Measurements from ENCODE around the gene KIAA0319L. TPM values are rescaled to one million over a fixed set of nuclear protein-coding genes. Genes with fewer than 3 reads are reported as not detected.
"Not testable (repeated sequence)": the region's sequence is repeated elsewhere in the genome, so short reads cannot be mapped to it uniquely, and the experiment has no call there.

KIAA0319L gene
- total RNA-seq, 1 experiment from 2014 or later = 22.8 TPM

DNA sequence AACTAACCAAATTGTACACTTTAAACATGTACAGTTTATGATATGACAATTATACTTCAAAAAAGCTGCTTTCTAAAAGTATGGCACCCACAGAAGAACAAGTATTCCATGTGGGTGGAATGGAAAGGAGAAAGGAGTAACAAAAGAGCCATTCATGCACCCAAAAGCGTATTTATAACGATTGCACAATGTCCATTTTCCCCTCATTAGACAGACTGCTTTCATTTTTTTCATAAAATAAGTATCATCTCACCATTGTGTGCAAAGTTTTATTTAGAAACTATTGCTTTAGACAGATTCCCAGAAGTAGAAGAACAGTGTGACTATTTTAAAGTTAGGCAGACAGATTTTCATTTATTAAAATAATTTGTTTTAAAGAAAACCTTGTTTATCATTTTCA lies 59.6 kb downstream of the KIAA0319L start:
- DNase-seq (ENCODE audit: low read depth in 1 of 2, low spot score in 2 of 2) = no peak
- H3K9me3 ChIP-seq (replicated peaks) = no peaks in the 10 kb centered on the region
- no peak overlapping the region for H3K4me3 ChIP-seq
- no peaks in the 10 kb centered on the region for H3K4me1 ChIP-seq (replicated peaks)
- H3K27me3 ChIP-seq (replicated peaks) = no peaks in the 10 kb centered on the region
- no peak overlapping the region for H3K27ac ChIP-seq
- no peaks in the 10 kb centered on the region for H3K36me3 ChIP-seq

DNA sequence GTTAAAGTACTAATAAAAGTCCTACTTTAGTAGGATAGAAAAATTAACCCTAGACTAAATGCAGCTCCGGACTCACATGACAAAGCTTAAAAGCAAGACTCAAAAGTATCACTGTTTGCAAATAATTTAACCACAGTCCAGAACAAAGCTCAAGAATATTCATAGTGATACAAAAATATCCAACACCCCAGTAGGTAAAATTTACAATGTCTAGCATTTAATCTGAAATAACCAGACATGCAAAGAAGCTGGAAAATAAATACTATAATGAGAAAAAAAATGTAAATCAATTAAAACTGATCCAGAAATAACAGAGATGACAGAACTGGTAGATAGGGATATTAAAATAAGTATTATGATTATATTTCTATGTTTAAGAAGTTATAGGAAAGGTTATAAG lies 67.0 kb downstream of the KIAA0319L start:
- no peaks in the 10 kb centered on the region for H3K36me3 ChIP-seq
- no peaks in the 10 kb centered on the region for H3K4me1 ChIP-seq (replicated peaks)
- no peak for DNase-seq (ENCODE audit: low read depth in 1 of 2, low spot score in 2 of 2)
- H3K4me3 ChIP-seq = no peak overlapping the region
- no peaks in the 10 kb centered on the region for H3K27me3 ChIP-seq (replicated peaks)
- H3K27ac ChIP-seq = no peak overlapping the region
- H3K9me3 ChIP-seq (replicated peaks) = no peaks in the 10 kb centered on the region

DNA sequence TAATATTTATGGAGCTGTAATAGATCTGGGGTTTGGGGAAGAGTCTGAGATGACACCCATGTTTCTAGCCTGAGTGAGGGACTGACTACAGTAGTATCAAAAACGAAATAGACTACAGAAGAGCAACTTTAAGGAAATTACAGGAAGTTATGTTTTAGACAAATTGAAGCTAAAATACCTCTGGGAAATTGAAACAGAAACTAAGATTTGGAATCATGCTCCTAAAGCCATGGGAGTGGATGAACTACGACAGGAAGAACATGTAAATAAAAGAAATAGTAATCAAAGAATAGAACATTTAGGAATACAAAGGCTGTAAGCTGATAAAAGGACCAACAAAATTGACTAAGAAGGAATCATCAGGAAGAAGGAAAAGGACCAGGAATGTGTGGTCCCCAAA lies 68.9 kb downstream of the KIAA0319L start:
- Histone ChIP-seq H3K36me3 (no peaks in the 10 kb centered on the region), H3K9me3 (replicated peaks) (no peaks in the 10 kb centered on the region), H3K4me3 (no peak overlapping the region), H3K27me3 (replicated peaks) (no peaks in the 10 kb centered on the region), H3K27ac (no peak overlapping the region), H3K4me1 (replicated peaks) (no peaks in the 10 kb centered on the region)
- DNase-seq (ENCODE audit: low read depth in 1 of 2, low spot score in 2 of 2) = no peak

DNA sequence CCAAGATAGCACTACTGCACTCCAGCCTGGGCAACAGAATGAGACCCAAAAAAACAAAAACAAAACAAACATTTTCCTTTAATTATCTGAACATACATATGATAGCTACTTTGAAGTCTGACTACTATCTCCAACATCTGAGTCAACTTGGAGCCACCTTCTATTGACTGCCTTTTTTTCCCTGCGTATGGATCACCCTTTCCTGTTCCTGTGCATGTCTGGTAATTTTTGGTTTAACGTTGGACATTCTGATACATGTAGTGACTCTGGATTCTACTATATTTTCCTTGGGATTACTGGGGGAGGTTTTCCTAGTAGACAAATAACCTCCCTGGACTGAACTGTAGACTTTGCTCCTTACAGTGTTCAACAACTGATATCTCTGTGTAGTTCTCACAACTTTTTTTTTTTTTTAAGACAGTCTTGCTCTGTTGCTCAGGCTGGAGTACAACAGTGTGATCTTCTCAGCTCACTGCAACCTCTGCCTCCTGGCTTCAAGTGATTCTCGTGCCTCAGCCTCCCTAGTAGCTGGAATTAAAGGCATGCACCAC lies 70.3 kb downstream of the KIAA0319L start:
- no peaks in the 10 kb centered on the region for H3K27me3 ChIP-seq (replicated peaks)
- DNase-seq (ENCODE audit: low read depth in 1 of 2, low spot score in 2 of 2) = no peak
- no peaks in the 10 kb centered on the region for H3K36me3 ChIP-seq
- H3K9me3 ChIP-seq (replicated peaks) = no peaks in the 10 kb centered on the region
- no peak overlapping the region for H3K27ac ChIP-seq
- no peaks in the 10 kb centered on the region for H3K4me1 ChIP-seq (replicated peaks)
- H3K4me3 ChIP-seq = no peak overlapping the region

GRCh38 chr1:35481229-35481628 lies 76.0 kb downstream of the KIAA0319L start:
- no peak for DNase-seq (ENCODE audit: low read depth in 1 of 2, low spot score in 2 of 2)
- Histone ChIP-seq H3K4me3 (no peak overlapping the region), H3K4me1 (replicated peaks) (no peaks in the 10 kb centered on the region), H3K27ac (no peak overlapping the region), H3K9me3 (replicated peaks) (no peaks in the 10 kb centered on the region), H3K27me3 (replicated peaks) (no peaks in the 10 kb centered on the region), H3K36me3 (peaks cover 6% of the 10 kb centered on the region; the same call in 1 of the 2 replicates)

DNA sequence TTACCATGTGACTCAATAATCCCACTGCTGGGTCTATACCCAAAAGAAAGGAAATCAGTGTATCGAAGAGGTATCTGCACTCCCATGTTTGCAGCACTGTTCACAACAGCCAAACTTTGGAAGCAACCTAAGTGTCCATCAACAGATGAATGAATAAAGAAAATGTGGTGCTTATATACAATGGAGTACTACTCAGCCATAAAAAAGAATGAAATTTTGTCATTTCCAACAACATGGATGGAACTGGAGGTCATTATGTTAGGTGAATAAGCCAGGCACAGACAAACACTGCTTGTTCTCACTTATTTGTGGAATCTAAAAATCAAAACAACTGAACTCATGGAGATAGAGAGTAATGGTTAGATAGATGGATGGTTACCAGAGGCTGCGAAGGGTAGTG lies 79.3 kb downstream of the KIAA0319L start:
- no peak overlapping the region for H3K27ac ChIP-seq
- DNase-seq (ENCODE audit: low read depth in 1 of 2, low spot score in 2 of 2) = no peak
- no peaks in the 10 kb centered on the region for H3K4me1 ChIP-seq (replicated peaks)
- no peak overlapping the region for H3K4me3 ChIP-seq
- no peaks in the 10 kb centered on the region for H3K27me3 ChIP-seq (replicated peaks)
- peaks cover 22% of the 10 kb centered on the region for H3K36me3 ChIP-seq
- no peaks in the 10 kb centered on the region for H3K9me3 ChIP-seq (replicated peaks)

- Histone ChIP-seq H3K27ac (no peak overlapping the region), H3K36me3 (peaks cover 22% of the 10 kb centered on the region), H3K27me3 (replicated peaks) (no peaks in the 10 kb centered on the region), H3K9me3 (replicated peaks) (no peaks in the 10 kb centered on the region), H3K4me1 (replicated peaks) (no peaks in the 10 kb centered on the region), H3K4me3 (no peak overlapping the region)
- DNase-seq (ENCODE audit: low read depth in 1 of 2, low spot score in 2 of 2) = no peak
These were observed 81.1 kb downstream of the KIAA0319L start for GRCh38 chr1:35475856-35476674.

DNA sequence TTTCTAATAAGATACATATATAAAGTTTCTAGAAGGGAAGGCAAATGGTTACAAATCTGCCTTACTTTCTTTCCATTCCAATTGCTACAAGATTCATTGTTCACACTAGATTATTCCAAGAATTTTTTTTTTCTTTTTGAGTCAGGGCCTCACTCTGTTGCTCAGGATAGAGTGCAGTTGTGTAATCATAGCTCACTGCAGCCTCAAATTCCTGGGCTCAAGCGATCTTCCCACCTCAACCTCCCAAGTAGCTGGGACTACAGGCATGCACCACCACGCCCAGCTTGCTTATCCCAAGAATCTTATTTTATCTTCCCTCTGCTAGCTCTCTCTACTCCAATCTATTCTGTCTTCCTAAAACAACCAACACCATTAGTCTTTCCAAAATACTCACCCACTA lies 81.8 kb downstream of the KIAA0319L start:
- Histone ChIP-seq H3K4me3 (no peak overlapping the region), H3K27ac (no peak overlapping the region)
- DNase-seq (ENCODE audit: low read depth in 1 of 2, low spot score in 2 of 2) = no peak

DNA sequence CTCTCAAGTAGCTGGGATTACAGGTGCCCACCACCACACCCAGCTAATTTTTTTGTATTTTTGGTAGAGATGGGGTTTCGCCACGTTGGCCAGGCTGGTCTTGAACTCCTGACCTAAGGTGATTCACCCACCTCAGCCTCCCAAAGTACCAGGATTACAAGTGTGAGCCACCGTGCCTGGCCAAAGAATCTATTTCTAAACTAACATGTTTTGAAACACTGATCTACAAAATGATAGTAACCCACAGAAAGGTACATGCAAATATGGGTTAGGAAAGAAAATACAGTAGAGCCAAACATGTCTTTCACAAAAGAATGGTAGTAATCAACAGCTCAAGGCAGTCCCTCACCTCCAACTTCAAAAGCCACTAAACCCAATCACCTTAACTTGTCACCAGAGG lies 84.0 kb downstream of the KIAA0319L start:
- H3K4me1 ChIP-seq (replicated peaks); DNase-seq (ENCODE audit: low read depth in 1 of 2, low spot score in 2 of 2); H3K27me3 ChIP-seq (replicated peaks); H3K9me3 ChIP-seq (replicated peaks); H3K4me3 ChIP-seq; H3K27ac ChIP-seq: not testable (repeated sequence)
- peaks cover 34% of the 10 kb centered on the region for H3K36me3 ChIP-seq

More for the DNA sequence above, 81.8 kb downstream of the KIAA0319L start:
- H3K4me1 ChIP-seq (replicated peaks) = no peaks in the 10 kb centered on the region
- peaks cover 22% of the 10 kb centered on the region for H3K36me3 ChIP-seq
- H3K27me3 ChIP-seq (replicated peaks) = no peaks in the 10 kb centered on the region
- no peaks in the 10 kb centered on the region for H3K9me3 ChIP-seq (replicated peaks)

DNA sequence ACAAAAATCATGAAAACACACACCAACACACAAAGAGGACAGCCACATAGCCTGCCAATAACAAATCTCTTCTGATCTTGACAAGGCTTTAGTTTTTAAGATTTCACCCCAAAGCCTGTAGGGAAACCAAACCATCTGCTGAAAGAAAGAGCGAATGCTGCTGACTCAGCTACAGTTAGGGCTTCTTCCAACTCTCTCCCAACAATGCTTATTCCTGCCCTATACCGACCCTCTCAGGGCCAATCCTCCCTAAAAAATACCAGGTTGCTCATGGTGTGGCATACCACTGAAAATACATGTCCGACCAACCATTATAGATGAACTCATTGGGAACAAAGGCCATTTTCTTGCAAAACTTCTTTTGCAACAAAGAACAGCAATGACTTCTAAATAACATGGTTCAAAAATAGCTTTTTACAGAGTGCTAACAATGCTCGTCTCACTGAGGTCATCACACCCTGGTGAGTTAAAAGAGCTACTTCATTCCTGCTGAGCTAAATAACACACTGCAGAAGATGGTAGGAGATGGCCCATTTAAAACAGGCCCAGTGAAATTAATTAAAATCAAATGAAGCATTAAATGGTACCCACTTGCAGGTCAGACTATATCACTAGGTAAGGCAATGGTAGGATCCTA lies 86.1 kb downstream of the KIAA0319L start:
- Histone ChIP-seq H3K4me1 (replicated peaks) (peaks cover 7% of the 10 kb centered on the region), H3K27me3 (replicated peaks) (no peaks in the 10 kb centered on the region), H3K36me3 (peaks cover 28% of the 10 kb centered on the region), H3K4me3 (no peak overlapping the region), H3K9me3 (replicated peaks) (no peaks in the 10 kb centered on the region), H3K27ac (no peak overlapping the region)
- DNase-seq (ENCODE audit: low read depth in 1 of 2, low spot score in 2 of 2) = no peak

DNA sequence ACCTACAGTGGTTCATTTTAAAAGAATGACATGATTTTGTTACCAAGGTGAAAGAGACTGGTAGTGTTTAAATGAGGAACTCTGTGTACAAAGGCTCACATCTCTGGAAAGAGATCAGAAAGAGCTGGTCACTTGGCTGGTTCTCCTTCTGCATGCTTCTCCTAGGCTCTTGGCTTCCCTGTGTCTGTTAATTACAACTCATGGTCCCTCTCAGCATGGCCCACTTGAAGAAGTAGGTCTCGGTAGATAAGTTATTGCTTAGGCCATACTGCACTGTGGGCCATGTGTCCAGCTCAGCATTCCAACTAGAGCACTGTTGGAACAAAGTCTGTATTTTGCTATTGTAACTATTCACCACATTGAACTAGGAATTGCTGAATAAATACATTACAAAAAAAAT lies 91.1 kb downstream of the KIAA0319L start:
- H3K4me3 ChIP-seq = no peak overlapping the region
- no peaks in the 10 kb centered on the region; the same call in 1 of the 2 replicates for H3K9me3 ChIP-seq (replicated peaks)
- peaks cover 37% of the 10 kb centered on the region for H3K36me3 ChIP-seq
- no peak overlapping the region for H3K27ac ChIP-seq
- no peaks in the 10 kb centered on the region for H3K27me3 ChIP-seq (replicated peaks)
- no peak for DNase-seq (ENCODE audit: low read depth in 1 of 2, low spot score in 2 of 2)
- H3K4me1 ChIP-seq (replicated peaks) = peaks cover 7% of the 10 kb centered on the region

DNA sequence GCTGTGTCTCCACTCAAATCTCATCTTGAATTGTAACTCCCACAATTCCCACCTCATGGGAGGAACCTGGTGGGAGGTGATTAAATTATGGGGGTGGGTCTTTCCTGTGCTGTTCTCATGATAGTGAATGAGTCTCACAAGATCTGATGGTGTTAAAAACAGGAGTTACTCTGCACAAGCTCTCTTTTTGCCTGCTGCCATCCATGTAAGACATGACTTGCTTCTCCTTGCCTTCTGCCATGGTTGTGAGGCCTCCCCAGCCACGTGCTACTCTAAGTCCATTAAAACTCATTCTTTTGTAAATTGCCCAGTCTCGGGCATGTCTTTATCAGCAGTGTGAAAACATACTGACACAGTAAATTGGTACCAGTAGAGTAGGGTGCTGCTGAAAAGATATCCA lies 93.5 kb downstream of the KIAA0319L start:
- H3K27me3 ChIP-seq (replicated peaks); DNase-seq (ENCODE audit: low read depth in 1 of 2, low spot score in 2 of 2); H3K4me1 ChIP-seq (replicated peaks); H3K9me3 ChIP-seq (replicated peaks); H3K27ac ChIP-seq; H3K4me3 ChIP-seq: not testable (repeated sequence)
- H3K36me3 ChIP-seq = peaks cover 28% of the 10 kb centered on the region

- H3K36me3 ChIP-seq = peaks cover 25% of the 10 kb centered on the region
- H3K4me3 ChIP-seq = no peak overlapping the region
- DNase-seq (ENCODE audit: low read depth in 1 of 2, low spot score in 2 of 2) = no peak
- H3K9me3 ChIP-seq (replicated peaks) = no peaks in the 10 kb centered on the region; the same call in 1 of the 2 replicates
- no peaks in the 10 kb centered on the region for H3K27me3 ChIP-seq (replicated peaks)
- peaks cover 3% of the 10 kb centered on the region for H3K4me1 ChIP-seq (replicated peaks)
- H3K27ac ChIP-seq = no peak overlapping the region
These were observed 94.0 kb downstream of the KIAA0319L start for GRCh38 chr1:35463232-35463631.

GRCh38 chr1:35461966-35462651 lies 95.1 kb downstream of the KIAA0319L start:
- H3K9me3 ChIP-seq (replicated peaks) = no peaks in the 10 kb centered on the region; the same call in 1 of the 2 replicates
- H3K36me3 ChIP-seq = peaks cover 25% of the 10 kb centered on the region
- no peak overlapping the region for H3K4me3 ChIP-seq
- no peaks in the 10 kb centered on the region for H3K4me1 ChIP-seq (replicated peaks)
- no peaks in the 10 kb centered on the region for H3K27me3 ChIP-seq (replicated peaks)
- H3K27ac ChIP-seq = no peak overlapping the region
- no peak for DNase-seq (ENCODE audit: low read depth in 1 of 2, low spot score in 2 of 2)

Data from SJSA1 (cell line).